WTC11 (cell line): ENCODE results near the gene MKNK2. TPM values are rescaled to one million over a fixed set of nuclear protein-coding genes. Genes with fewer than 3 reads are reported as not detected.
"Not testable (repeated sequence)": the region's sequence is repeated elsewhere in the genome, so short reads cannot be mapped to it uniquely, and the experiment has no call there.

Experiments
- ATAC-seq: fragments of 200-7000 bp; cut with Tn5 transposase; 2 replicates; pipeline ENCODE4 v1.10.0; 2021; ENCODE audit warnings: mild to moderate bottlenecking, moderate library complexity
- CTCF ChIA-PET: fragments of 300-600 bp; sonication (Branson Sonifier 250); formaldehyde crosslinking; loops from one replicate; lab custom pipeline; 2021; ENCODE audit warnings: antibody characterized with exemption; lab: Charles Lee
- POLR2A ChIA-PET: fragments of 350-600 bp; sonication (Branson Sonifier 250); formaldehyde crosslinking; loops from one replicate; lab custom pipeline; 2021; ENCODE audit warnings: antibody characterized with exemption; lab: Charles Lee
- DNase-seq: peaks from one replicate; pipeline ENCODE4 v3.0.0; 2021; ENCODE audit warnings: low spot score
- H3K27ac Mint-ChIP-seq: 2 replicates; pipeline ENCODE4 v1.8.0; 2021; ENCODE audit warnings: mixed read lengths
- H3K27me3 Mint-ChIP-seq: 2 replicates; pipeline ENCODE4 v1.8.0; 2021; ENCODE audit warnings: low read depth, mild to moderate bottlenecking, moderate library complexity, mixed read lengths
- H3K36me3 Mint-ChIP-seq: 2 replicates; pipeline ENCODE4 v1.8.0; 2021; ENCODE audit warnings: mixed read lengths
- H3K4me1 Mint-ChIP-seq: 2 replicates; pipeline ENCODE4 v1.8.0; 2022; ENCODE audit warnings: mixed read lengths
- H3K4me3 Mint-ChIP-seq: 2 replicates; pipeline ENCODE4 v1.8.0; 2021; ENCODE audit warnings: mild to moderate bottlenecking, moderate library complexity, mixed read lengths
- H3K9me3 Mint-ChIP-seq: 2 replicates; pipeline ENCODE4 v1.8.0; 2021; ENCODE audit warnings: mixed read lengths
- CREB1 ChIP-seq: sonication (generic); formaldehyde crosslinking; IDR thresholded peaks from 2 replicates; pipeline ENCODE4 v1.8.0; 2023; ENCODE audit warnings: mild to moderate bottlenecking, missing genetic modification reagents
- ELF4 ChIP-seq: sonication (generic); formaldehyde crosslinking; IDR thresholded peaks from 2 replicates; pipeline ENCODE4 v1.8.1; 2022; ENCODE audit warnings: low read depth, mild to moderate bottlenecking, moderate library complexity, missing genetic modification reagents
- ETV6 ChIP-seq: sonication (generic); formaldehyde crosslinking; IDR thresholded peaks from 2 replicates; pipeline ENCODE4 v1.8.1; 2022; ENCODE audit warnings: mild to moderate bottlenecking, missing genetic modification reagents
- KAT7 ChIP-seq: sonication (generic); formaldehyde crosslinking; IDR thresholded peaks from 2 replicates; pipeline ENCODE4 v1.8.1; 2023; ENCODE audit warnings: missing genetic modification reagents, mild to moderate bottlenecking, borderline replicate concordance
- NR2C2 ChIP-seq: sonication (generic); formaldehyde crosslinking; IDR thresholded peaks from 2 replicates; pipeline ENCODE4 v1.8.0; 2022; ENCODE audit warnings: mild to moderate bottlenecking, missing genetic modification reagents
- SMAD3 ChIP-seq: sonication (generic); formaldehyde crosslinking; IDR thresholded peaks from 2 replicates; pipeline ENCODE4 v1.8.0; 2022; ENCODE audit warnings: missing genetic modification reagents, mild to moderate bottlenecking, borderline replicate concordance
- TCF7 ChIP-seq: sonication (generic); formaldehyde crosslinking; IDR thresholded peaks from 2 replicates; pipeline ENCODE4 v1.8.0; 2022; ENCODE audit warnings: mild to moderate bottlenecking, low read depth, missing genetic modification reagents, moderate library complexity
- TEAD1 ChIP-seq: sonication (generic); formaldehyde crosslinking; IDR thresholded peaks from 2 replicates; pipeline ENCODE4 v1.8.0; 2022; ENCODE audit warnings: mild to moderate bottlenecking, missing genetic modification reagents
- ZBTB21 ChIP-seq: sonication (generic); formaldehyde crosslinking; IDR thresholded peaks from 2 replicates; pipeline ENCODE4 v1.8.1; 2023; ENCODE audit warnings: mild to moderate bottlenecking, missing genetic modification reagents, borderline replicate concordance
- ZNF121 ChIP-seq: sonication (generic); formaldehyde crosslinking; IDR thresholded peaks from 2 replicates; pipeline ENCODE4 v1.8.0; 2023; ENCODE audit warnings: missing genetic modification reagents
- ZNF263 ChIP-seq: sonication (generic); formaldehyde crosslinking; IDR thresholded peaks from 2 replicates; pipeline ENCODE4 v1.8.1; 2022; ENCODE audit warnings: low read depth, mild to moderate bottlenecking, moderate library complexity, missing genetic modification reagents
- ZNF317 ChIP-seq: sonication (generic); formaldehyde crosslinking; IDR thresholded peaks from 2 replicates; pipeline ENCODE4 v1.8.1; 2023; ENCODE audit warnings: low read depth, mild to moderate bottlenecking, moderate library complexity, missing genetic modification reagents, borderline replicate concordance
- ZNF396 ChIP-seq: fragments of 250-450 bp; sonication (Bioruptor Pico); IDR thresholded peaks from 2 replicates; pipeline ENCODE4 v1.8.0; 2021; ENCODE audit warnings: mild to moderate bottlenecking, moderate library complexity, borderline replicate concordance
- ZNF671 ChIP-seq: fragments of 250-450 bp; sonication (Bioruptor Pico); IDR thresholded peaks from 2 replicates; pipeline ENCODE4 v1.8.0; 2021; ENCODE audit warnings: mild to moderate bottlenecking
- total RNA-seq: library from RNA; stranded (reverse); gene quantifications from 3 replicates; pipeline ENCODE4 v1.2.3, GENCODE V29; 2021
- TF ChIP-seq, protein P1 (sequence below): sonication (generic); formaldehyde crosslinking; conservative IDR thresholded peaks from 2 replicates; pipeline ENCODE4 v1.8.1; 2023; ENCODE audit warnings: mild to moderate bottlenecking, low read depth, missing genetic modification reagents, moderate library complexity
- TF ChIP-seq, protein P2 (sequence below): fragments of 200-600 bp; IDR thresholded peaks from 2 replicates; pipeline ENCODE4 v1.8.0; 2022; ENCODE audit warnings: antibody characterized with exemption
- TF ChIP-seq, protein P3 (sequence below): fragments of 250-450 bp; sonication (Bioruptor Pico); conservative IDR thresholded peaks from 2 replicates; pipeline ENCODE4 v1.9.0; 2021; ENCODE audit warnings: mild to moderate bottlenecking
- TF ChIP-seq, protein P4 (sequence below): sonication (generic); formaldehyde crosslinking; IDR thresholded peaks from 2 replicates; pipeline ENCODE4 v1.8.1; 2023; ENCODE audit warnings: mild to moderate bottlenecking, moderate library complexity, missing genetic modification reagents

The MKNK2 gene
- total RNA-seq, 1 experiment from 2014 or later, result 165 TPM

DNA sequence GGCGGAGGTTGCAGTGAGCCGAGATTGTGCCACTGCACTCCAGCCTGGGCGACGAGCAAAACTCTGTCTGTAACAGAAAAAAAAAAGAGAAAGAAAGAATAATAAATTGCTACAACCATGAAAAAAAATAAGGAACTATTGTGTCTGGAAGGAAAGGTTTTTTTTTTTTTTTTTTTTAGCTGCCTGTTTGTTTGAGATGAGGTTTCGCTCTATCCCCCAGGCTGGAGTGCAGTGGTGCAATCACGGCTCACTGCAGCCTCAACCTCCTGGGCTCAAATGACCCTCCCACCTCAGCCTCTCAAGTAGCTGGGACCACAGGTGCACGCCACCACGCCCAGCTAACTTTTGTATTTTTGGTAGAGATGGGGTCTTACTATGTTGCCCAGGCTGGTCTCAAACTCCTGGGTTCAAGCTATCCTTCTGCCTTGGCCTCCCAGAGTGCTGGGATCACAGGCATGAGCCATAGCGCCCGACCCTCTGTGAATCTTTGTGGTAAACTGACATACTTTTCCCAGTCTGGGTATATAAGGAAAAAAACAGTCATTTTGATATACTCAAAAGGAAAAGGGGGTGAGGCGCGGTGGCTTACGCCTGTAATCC lies 41.0 kb upstream of the MKNK2 start:
- CTCF ChIA-PET, result interaction anchor here (0.6 to 0.7 kb wide), 2 partner anchors 40 to 87 kb away, joined by 3 to 4 read pairs; no protein-coding TSS in a partner anchor
- not testable (repeated sequence) for DNase-seq, H3K9me3 Mint-ChIP-seq, H3K4me3 Mint-ChIP-seq, H3K27ac Mint-ChIP-seq, ATAC-seq, H3K36me3 Mint-ChIP-seq, H3K27me3 Mint-ChIP-seq
- peak; percentile 51; the same call in 1 of the 2 replicates for TF ChIP-seq ZNF121 (CRISPR knock-in tag)
- peaks cover 24% of the 10 kb centered on the region for H3K4me1 Mint-ChIP-seq
- POLR2A ChIA-PET, result interaction anchor here (0.7 kb wide), 1 partner anchor 254 kb away, joined by 10 read pairs; no protein-coding TSS in a partner anchor

DNA sequence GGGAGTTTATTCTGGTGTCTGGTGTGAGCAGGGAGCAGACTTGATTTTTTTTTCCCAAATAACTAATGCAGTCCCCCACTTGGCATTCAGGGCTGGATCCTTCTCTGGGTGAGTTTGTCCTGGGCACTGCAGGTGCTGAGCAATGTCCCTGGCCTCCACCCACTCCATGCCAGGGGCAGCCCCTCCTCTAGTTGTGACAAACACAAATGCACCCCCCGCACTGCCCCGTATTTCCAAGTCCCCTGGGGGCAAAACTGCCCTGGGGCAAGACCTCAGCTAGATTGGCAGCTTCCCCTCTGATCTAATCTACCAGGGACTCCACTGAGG lies 38.6 kb upstream of the MKNK2 start:
- CTCF ChIA-PET, result no interaction called here
- no peaks in the 10 kb centered on the region for H3K36me3 Mint-ChIP-seq
- H3K4me1 Mint-ChIP-seq, result peaks cover 25% of the 10 kb centered on the region
- peak overlapping the region; percentile 92 for H3K27ac Mint-ChIP-seq
- no peak for DNase-seq
- H3K27me3 Mint-ChIP-seq, result no peaks in the 10 kb centered on the region
- TF ChIP-seq CREB1 (CRISPR knock-in tag) (no peak), ZNF317 (CRISPR knock-in tag) (no peak), TCF7 (no peak), ZBTB21 (CRISPR knock-in tag) (no peak), SMAD3 (CRISPR knock-in tag) (no peak)
- H3K9me3 Mint-ChIP-seq, result no peaks in the 10 kb centered on the region
- POLR2A ChIA-PET, result no interaction called here
- H3K4me3 Mint-ChIP-seq, result no peak overlapping the region
- ATAC-seq, result no peak

DNA sequence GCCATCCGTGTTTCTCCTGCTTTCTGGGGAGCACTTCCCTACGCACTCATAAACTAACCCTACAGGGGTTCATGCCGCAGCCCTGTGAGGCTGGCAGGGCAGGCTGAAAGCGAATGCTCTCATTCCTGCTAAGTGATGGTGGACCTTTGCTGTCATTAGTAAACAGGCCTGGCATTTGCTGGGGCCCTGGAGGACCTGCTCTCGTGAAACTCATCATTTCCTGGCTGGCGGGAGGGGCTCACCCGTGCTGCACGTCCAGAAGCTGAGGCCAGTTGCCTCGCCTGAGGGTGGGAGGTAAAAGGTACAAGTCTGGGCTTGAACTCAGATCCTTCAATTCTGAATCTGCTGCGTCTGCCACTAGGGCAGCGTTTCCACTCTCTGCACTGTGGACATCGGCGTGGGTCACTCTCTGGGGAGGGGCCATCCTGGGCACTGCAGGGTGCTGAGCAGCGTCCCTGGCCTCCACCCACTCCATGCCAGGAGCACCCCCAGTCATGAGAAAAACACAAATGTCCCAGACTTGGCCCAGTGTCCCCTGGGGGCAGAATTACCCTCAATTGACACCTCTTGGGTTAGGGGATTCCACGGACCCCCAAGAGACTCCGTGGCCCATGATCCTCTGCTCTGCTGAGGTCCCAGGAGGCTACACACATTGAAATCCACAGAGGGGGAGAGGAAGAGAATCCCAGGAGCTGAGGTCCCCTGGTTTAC lies 38.1 kb upstream of the MKNK2 start:
- peaks cover 23% of the 10 kb centered on the region for H3K4me1 Mint-ChIP-seq
- CTCF ChIA-PET, result interaction anchor here (0.6 kb wide), 1 partner anchor 159 kb away, joined by 3 read pairs; no protein-coding TSS in a partner anchor

More for the DNA sequence above, 38.1 kb upstream of the MKNK2 start:
- no peaks in the 10 kb centered on the region for H3K36me3 Mint-ChIP-seq
- H3K27me3 Mint-ChIP-seq, result no peaks in the 10 kb centered on the region
- ATAC-seq (no peak), DNase-seq (no peak)
- H3K4me3 Mint-ChIP-seq, result no peak overlapping the region
- H3K9me3 Mint-ChIP-seq, result no peaks in the 10 kb centered on the region
- peak overlapping the region; percentile 92 for H3K27ac Mint-ChIP-seq
- TF ChIP-seq ZBTB21 (CRISPR knock-in tag) (no peak), CREB1 (CRISPR knock-in tag) (no peak), ZNF396 (no peak), ETV6 (no peak), TEAD1 (CRISPR knock-in tag) (no peak), ZNF671 (no peak), ZNF263 (CRISPR knock-in tag) (no peak), NR2C2 (CRISPR knock-in tag) (no peak), KAT7 (CRISPR knock-in tag) (no peak), ELF4 (CRISPR knock-in tag) (no peak)
- TF ChIP-seq, protein P1, sequence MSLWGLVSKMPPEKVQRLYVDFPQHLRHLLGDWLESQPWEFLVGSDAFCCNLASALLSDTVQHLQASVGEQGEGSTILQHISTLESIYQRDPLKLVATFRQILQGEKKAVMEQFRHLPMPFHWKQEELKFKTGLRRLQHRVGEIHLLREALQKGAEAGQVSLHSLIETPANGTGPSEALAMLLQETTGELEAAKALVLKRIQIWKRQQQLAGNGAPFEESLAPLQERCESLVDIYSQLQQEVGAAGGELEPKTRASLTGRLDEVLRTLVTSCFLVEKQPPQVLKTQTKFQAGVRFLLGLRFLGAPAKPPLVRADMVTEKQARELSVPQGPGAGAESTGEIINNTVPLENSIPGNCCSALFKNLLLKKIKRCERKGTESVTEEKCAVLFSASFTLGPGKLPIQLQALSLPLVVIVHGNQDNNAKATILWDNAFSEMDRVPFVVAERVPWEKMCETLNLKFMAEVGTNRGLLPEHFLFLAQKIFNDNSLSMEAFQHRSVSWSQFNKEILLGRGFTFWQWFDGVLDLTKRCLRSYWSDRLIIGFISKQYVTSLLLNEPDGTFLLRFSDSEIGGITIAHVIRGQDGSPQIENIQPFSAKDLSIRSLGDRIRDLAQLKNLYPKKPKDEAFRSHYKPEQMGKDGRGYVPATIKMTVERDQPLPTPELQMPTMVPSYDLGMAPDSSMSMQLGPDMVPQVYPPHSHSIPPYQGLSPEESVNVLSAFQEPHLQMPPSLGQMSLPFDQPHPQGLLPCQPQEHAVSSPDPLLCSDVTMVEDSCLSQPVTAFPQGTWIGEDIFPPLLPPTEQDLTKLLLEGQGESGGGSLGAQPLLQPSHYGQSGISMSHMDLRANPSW (CRISPR knock-in tag), result no peak
- TF ChIP-seq, protein P2, sequence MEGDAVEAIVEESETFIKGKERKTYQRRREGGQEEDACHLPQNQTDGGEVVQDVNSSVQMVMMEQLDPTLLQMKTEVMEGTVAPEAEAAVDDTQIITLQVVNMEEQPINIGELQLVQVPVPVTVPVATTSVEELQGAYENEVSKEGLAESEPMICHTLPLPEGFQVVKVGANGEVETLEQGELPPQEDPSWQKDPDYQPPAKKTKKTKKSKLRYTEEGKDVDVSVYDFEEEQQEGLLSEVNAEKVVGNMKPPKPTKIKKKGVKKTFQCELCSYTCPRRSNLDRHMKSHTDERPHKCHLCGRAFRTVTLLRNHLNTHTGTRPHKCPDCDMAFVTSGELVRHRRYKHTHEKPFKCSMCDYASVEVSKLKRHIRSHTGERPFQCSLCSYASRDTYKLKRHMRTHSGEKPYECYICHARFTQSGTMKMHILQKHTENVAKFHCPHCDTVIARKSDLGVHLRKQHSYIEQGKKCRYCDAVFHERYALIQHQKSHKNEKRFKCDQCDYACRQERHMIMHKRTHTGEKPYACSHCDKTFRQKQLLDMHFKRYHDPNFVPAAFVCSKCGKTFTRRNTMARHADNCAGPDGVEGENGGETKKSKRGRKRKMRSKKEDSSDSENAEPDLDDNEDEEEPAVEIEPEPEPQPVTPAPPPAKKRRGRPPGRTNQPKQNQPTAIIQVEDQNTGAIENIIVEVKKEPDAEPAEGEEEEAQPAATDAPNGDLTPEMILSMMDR, result no peak
- TF ChIP-seq, protein P3, sequence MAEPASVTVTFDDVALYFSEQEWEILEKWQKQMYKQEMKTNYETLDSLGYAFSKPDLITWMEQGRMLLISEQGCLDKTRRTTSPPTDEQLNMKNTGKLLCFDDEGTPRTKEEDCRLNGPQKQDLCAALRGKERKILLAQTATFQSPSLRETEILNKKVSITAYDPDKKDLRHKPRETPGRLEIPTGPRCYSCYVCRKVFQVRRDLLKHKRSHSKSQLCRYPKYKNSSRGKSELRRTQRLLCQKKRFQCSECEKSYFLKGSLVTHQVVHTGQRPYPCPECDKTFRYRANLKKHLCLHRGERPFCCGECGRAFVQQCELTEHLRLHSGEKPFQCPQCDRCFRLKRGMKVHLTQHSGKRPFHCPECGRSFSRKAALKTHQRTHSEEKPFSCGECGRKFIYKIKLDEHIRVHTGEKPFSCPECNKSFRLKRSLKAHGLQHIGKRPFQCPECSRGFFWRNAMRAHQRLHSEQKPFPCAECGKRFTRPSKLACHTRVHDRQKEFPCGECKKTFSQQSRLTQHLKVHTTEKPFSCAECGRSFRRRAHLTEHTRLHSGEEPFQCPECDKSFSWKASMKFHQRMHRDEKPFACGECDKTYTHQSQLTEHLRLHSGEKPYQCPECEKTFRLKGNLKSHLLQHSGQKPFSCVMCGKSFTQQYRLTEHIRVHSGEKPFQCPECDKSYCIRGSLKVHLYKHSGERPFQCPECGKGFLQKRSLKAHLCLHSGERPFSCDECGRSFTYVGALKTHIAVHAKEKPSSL (CRISPR knock-in tag), result no peak
- TF ChIP-seq, protein P4, sequence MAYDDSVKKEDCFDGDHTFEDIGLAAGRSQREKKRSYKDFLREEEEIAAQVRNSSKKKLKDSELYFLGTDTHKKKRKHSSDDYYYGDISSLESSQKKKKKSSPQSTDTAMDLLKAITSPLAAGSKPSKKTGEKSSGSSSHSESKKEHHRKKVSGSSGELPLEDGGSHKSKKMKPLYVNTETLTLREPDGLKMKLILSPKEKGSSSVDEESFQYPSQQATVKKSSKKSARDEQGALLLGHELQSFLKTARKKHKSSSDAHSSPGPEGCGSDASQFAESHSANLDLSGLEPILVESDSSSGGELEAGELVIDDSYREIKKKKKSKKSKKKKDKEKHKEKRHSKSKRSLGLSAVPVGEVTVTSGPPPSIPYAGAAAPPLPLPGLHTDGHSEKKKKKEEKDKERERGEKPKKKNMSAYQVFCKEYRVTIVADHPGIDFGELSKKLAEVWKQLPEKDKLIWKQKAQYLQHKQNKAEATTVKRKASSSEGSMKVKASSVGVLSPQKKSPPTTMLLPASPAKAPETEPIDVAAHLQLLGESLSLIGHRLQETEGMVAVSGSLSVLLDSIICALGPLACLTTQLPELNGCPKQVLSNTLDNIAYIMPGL (CRISPR knock-in tag), result no peak
- POLR2A ChIA-PET, result no interaction called here
